HepG2 (cell line): ENCODE data around the gene SHMT1. TPM values are rescaled to one million over a fixed set of nuclear protein-coding genes. Genes with fewer than 3 reads are reported as not detected.

ENCODE experiments used
- CBX2 ChIP-seq, 2 experiments: fragments of 200-600 bp in 1 of 2; sonication (generic); formaldehyde crosslinking in 1 of 2; IDR thresholded peaks; 2 replicates each; pipeline versions ENCODE4 v1.7.0 to v1.8.1; 2018 to 2022; ENCODE audit warnings: low read depth in 2 of 2, low read length in 1 of 2, mild to moderate bottlenecking in 1 of 2, missing genetic modification reagents in 1 of 2
- GLI4 ChIP-seq: sonication (generic); formaldehyde crosslinking; IDR thresholded peaks from 2 replicates; pipeline ENCODE4 v1.5.1; 2020; ENCODE audit warnings: missing genetic modification reagents, mild to moderate bottlenecking, moderate library complexity, borderline replicate concordance
- GZF1 ChIP-seq: sonication (generic); formaldehyde crosslinking; IDR thresholded peaks from 2 replicates; pipeline ENCODE4 v1.5.1; 2020; ENCODE audit warnings: mild to moderate bottlenecking, missing genetic modification reagents
- HNRNPUL1 ChIP-seq: fragments of 200-400 bp; formaldehyde crosslinking; IDR thresholded peaks from 2 replicates; pipeline ENCODE4 v1.6.1; 2017; ENCODE audit warnings: low read depth, mild to moderate bottlenecking, low read length, moderate library complexity
- MEIS2 ChIP-seq: sonication (generic); formaldehyde crosslinking; IDR thresholded peaks from 2 replicates; pipeline ENCODE4 v1.9.0; 2021; ENCODE audit warnings: mild to moderate bottlenecking, missing genetic modification reagents
- MYNN ChIP-seq: sonication (generic); formaldehyde crosslinking; IDR thresholded peaks from 2 replicates; pipeline ENCODE4 v1.4.0; 2020; ENCODE audit warnings: mild to moderate bottlenecking, low read depth, missing genetic modification reagents
- PITX1 ChIP-seq: sonication (generic); formaldehyde crosslinking; IDR thresholded peaks from 2 replicates; pipeline ENCODE4 v1.5.1; 2020; ENCODE audit warnings: mild to moderate bottlenecking, missing genetic modification reagents
- SNRNP70 ChIP-seq: fragments of 200-400 bp; formaldehyde crosslinking; IDR thresholded peaks from 2 replicates; pipeline ENCODE4 v1.6.1; 2017; ENCODE audit warnings: mild to moderate bottlenecking, low read depth, low read length, moderate library complexity
- SP2 ChIP-seq: sonication (generic); formaldehyde crosslinking; IDR thresholded peaks from 2 replicates; pipeline ENCODE4 v1.5.1; 2020; ENCODE audit warnings: mild to moderate bottlenecking, missing genetic modification reagents
- ZNF30 ChIP-seq: sonication (generic); formaldehyde crosslinking; IDR thresholded peaks from 2 replicates; pipeline ENCODE4 v1.5.0; 2020; ENCODE audit warnings: mild to moderate bottlenecking, missing genetic modification reagents
- ZNF326 ChIP-seq: sonication (generic); formaldehyde crosslinking; IDR thresholded peaks from 2 replicates; pipeline ENCODE4 v1.4.0; 2020; ENCODE audit warnings: missing genetic modification reagents, borderline replicate concordance
- ZNF563 ChIP-seq: sonication (generic); formaldehyde crosslinking; IDR thresholded peaks from 2 replicates; pipeline ENCODE4 v1.8.0; 2022; ENCODE audit warnings: mild to moderate bottlenecking, moderate library complexity, missing genetic modification reagents
- ZNF614 ChIP-seq: IDR thresholded peaks from 2 replicates; pipeline ENCODE4 v1.6.1; 2018; ENCODE audit warnings: missing biosample characterization, missing genetic modification reagents, inconsistent platforms, borderline replicate concordance
- ZNF7 ChIP-seq: IDR thresholded peaks from 2 replicates; pipeline ENCODE4 v1.6.1; 2016; ENCODE audit warnings: missing biosample characterization, missing genetic modification reagents
- polyA plus RNA-seq, 8 experiments: library from polyadenylated mRNA; depleted of rRNA in 3 of 8; stranded (reverse) in 7 of 8; unstranded in 1 of 8; fragments of >200 nt; fragmentation: Illumina TruSeq in 4 of 8; extraction: Trizol in 4 of 8; gene quantifications; 2 replicates each; pipeline versions ENCODE4 v1.2.1 to v1.2.3, GENCODE V29; 2011 to 2016; ENCODE audit warnings: low read depth in 4 of 8, missing spikeins in 1 of 8, mixed read lengths in 1 of 8; ENCODE audit not compliant: insufficient read depth in 1 of 8
- total RNA-seq, 5 experiments: library from RNA; depleted of rRNA; stranded (reverse); fragments of >200 nt; fragmentation: Illumina TruSeq; extraction: Trizol; gene quantifications; 2 replicates each; pipeline ENCODE4 v1.2.3, GENCODE V29; 2016; ENCODE audit warnings: low read depth in 1 of 5
- TF ChIP-seq, protein P1 (sequence below): sonication (generic); formaldehyde crosslinking; IDR thresholded peaks from 2 replicates; pipeline ENCODE4 v1.9.0; 2021; ENCODE audit warnings: missing genetic modification reagents, mild to moderate bottlenecking, borderline replicate concordance

The SHMT1 gene
- total and polyA plus RNA-seq, 2 of the 13 experiments (the other 11 are each of a cell fraction or from before 2014, with no cell fraction given), result 21.3 to 48.8 TPM

DNA sequence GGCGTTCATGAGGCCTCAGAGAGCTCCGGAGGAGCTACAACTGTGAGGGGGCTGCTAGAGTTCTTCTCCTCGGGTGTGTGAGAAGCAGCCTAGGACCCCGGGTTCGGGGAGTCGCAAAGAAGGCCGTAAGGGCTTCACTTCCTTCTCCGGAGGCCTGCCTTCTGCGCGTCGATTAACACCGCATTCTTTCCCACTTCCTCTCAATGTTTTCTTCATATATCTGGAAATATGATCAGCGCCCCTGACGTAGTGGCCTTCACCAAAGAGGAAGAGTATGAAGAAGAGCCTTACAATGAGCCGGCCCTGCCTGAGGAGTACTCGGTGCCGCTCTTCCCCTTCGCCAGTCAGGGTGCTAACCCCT is 47.8 kb downstream of the SHMT1 start (continued):
- TF ChIP-seq ZNF30 (CRISPR knock-in tag), result no peak
- no peak for TF ChIP-seq SNRNP70
- TF ChIP-seq ZNF614 (CRISPR knock-in tag), result no peak
- TF ChIP-seq MEIS2 (CRISPR knock-in tag), result no peak
- 0 out of 2 replicates have a peak, but pooled peaks have one; percentile 15 for TF ChIP-seq ZNF563 (CRISPR knock-in tag)
- TF ChIP-seq, protein P1, sequence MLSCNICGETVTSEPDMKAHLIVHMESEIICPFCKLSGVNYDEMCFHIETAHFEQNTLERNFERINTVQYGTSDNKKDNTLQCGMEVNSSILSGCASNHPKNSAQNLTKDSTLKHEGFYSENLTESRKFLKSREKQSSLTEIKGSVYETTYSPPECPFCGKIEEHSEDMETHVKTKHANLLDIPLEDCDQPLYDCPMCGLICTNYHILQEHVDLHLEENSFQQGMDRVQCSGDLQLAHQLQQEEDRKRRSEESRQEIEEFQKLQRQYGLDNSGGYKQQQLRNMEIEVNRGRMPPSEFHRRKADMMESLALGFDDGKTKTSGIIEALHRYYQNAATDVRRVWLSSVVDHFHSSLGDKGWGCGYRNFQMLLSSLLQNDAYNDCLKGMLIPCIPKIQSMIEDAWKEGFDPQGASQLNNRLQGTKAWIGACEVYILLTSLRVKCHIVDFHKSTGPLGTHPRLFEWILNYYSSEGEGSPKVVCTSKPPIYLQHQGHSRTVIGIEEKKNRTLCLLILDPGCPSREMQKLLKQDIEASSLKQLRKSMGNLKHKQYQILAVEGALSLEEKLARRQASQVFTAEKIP (CRISPR knock-in tag), result no peak
- no peak for TF ChIP-seq GZF1 (CRISPR knock-in tag)
- 0 out of 2 replicates have a peak, but pooled peaks have one; percentile 37 for TF ChIP-seq GLI4 (CRISPR knock-in tag)
- no peak for TF ChIP-seq ZNF326
- TF ChIP-seq CBX2 (IDR thresholded peaks at IDR 0.05; ENCODE audit: low read depth, low read length), result no peak
- no peak for TF ChIP-seq CBX2 (CRISPR knock-in tag; IDR thresholded peaks at IDR 0.05; ENCODE audit: low read depth)
- TF ChIP-seq ZNF7, result no peak
- TF ChIP-seq PITX1 (CRISPR knock-in tag), result no peak
- 0 out of 2 replicates have a peak, but pooled peaks have one; percentile 2 for TF ChIP-seq SP2
- TF ChIP-seq HNRNPUL1, result no peak
- no peak for TF ChIP-seq MYNN (CRISPR knock-in tag)
- TF ChIP-seq, all 625 proteins: peak for 8
